HEK293T (cell line): Measurements from ENCODE around the gene PKN3.
A peak's percentile ranks its signal among the peaks of the same experiment; 100 is the strongest.
"Not testable (repeated sequence)": the region's sequence is repeated elsewhere in the genome, so short reads cannot be mapped to it uniquely, and the experiment has no call there.

Experiments
- CTCF ChIA-PET: fragments of 350-600 bp; formaldehyde crosslinking; extraction: SDS; loops from one replicate; lab custom pipeline; 2021; ENCODE audit warnings: antibody characterized with exemption, inconsistent platforms; lab: Yijun Ruan, JAX
- POLR2A ChIA-PET: fragments of 350-600 bp; formaldehyde crosslinking; extraction: SDS; loops from one replicate; lab custom pipeline; 2020; ENCODE audit warnings: antibody characterized with exemption, inconsistent platforms; lab: Yijun Ruan, JAX
- DNase-seq: peaks from one replicate; pipeline ENCODE4 v3.0.0; 2012; ENCODE audit warnings: mixed read lengths; ENCODE audit errors: extremely low spot score
- ARNT ChIP-seq: fragments of 450-650 bp; IDR thresholded peaks from 2 replicates; pipeline ENCODE4 v1.6.1; 2017; ENCODE audit warnings: mild to moderate bottlenecking
- BHLHE40 ChIP-seq: fragments of 450-650 bp; IDR thresholded peaks from 2 replicates; pipeline ENCODE4 v1.6.1; 2016; ENCODE audit warnings: mild to moderate bottlenecking, moderate library complexity, borderline replicate concordance
- CTBP1 ChIP-seq: fragments of 450-650 bp; IDR thresholded peaks from 2 replicates; pipeline ENCODE4 v1.6.1; 2016; ENCODE audit warnings: borderline replicate concordance
- ELF4 ChIP-seq: fragments of 450-650 bp; IDR thresholded peaks from 2 replicates; pipeline ENCODE4 v1.6.1; 2017; ENCODE audit warnings: antibody characterized with exemption
- FOXA1 ChIP-seq: fragments of 450-650 bp; IDR thresholded peaks from 2 replicates; pipeline ENCODE4 v1.6.1; 2016; ENCODE audit warnings: mild to moderate bottlenecking
- FOXK2 ChIP-seq: fragments of 450-650 bp; IDR thresholded peaks from 2 replicates; pipeline ENCODE4 v1.6.1; 2016; ENCODE audit warnings: mild to moderate bottlenecking
- FOXM1 ChIP-seq: fragments of 450-650 bp; IDR thresholded peaks from 2 replicates; pipeline ENCODE4 v1.6.1; 2017; ENCODE audit warnings: mild to moderate bottlenecking, borderline replicate concordance
- HDGF ChIP-seq: fragments of 450-650 bp; IDR thresholded peaks from 2 replicates; pipeline ENCODE4 v1.6.1; 2017; ENCODE audit warnings: antibody characterized with exemption, borderline replicate concordance
- L3MBTL2 ChIP-seq: fragments of 450-650 bp; conservative IDR thresholded peaks from 2 replicates; pipeline ENCODE4 v1.6.1; 2016; ENCODE audit warnings: mild to moderate bottlenecking
- LEF1 ChIP-seq: fragments of 450-650 bp; IDR thresholded peaks from 2 replicates; pipeline ENCODE4 v1.6.1; 2017; ENCODE audit warnings: mild to moderate bottlenecking, borderline replicate concordance
- NFRKB ChIP-seq: fragments of 450-650 bp; IDR thresholded peaks from 2 replicates; pipeline ENCODE4 v1.6.1; 2016; ENCODE audit warnings: mild to moderate bottlenecking, moderate library complexity
- PKNOX1 ChIP-seq: fragments of 450-650 bp; IDR thresholded peaks from 2 replicates; pipeline ENCODE4 v1.6.1; 2016
- SP1 ChIP-seq: fragments of 450-650 bp; IDR thresholded peaks from 2 replicates; pipeline ENCODE4 v1.6.1; 2017
- SUZ12 ChIP-seq: fragments of 450-650 bp; IDR thresholded peaks from 2 replicates; pipeline ENCODE4 v1.6.1; 2016; ENCODE audit warnings: mild to moderate bottlenecking
- TARDBP ChIP-seq: fragments of 450-650 bp; IDR thresholded peaks from 2 replicates; pipeline ENCODE4 v1.6.1; 2016
- ZNF384 ChIP-seq: fragments of 450-650 bp; IDR thresholded peaks from 2 replicates; pipeline ENCODE4 v1.6.1; 2016

PKN3 gene

DNA sequence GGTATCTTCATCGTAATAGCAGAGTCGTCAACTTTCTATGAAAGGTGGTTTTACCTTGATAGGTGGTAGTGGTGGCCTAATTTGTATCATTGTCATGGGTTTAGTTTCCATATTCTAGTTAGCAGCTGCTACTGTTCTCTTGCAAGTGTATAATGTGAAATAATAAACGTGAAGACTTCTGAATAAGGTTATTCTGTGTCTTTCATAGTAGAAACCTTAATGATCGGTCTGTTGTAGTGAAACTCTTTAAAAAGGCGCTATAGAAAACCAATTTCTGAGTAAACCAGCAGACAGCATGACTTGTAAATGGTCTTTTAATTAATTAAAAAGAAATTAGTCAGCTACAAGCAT lies 11.6 kb upstream of the PKN3 start:
- TF ChIP-seq TARDBP (no peak), SP1 (no peak), FOXK2 (no peak), HDGF (no peak), ARNT (no peak), BHLHE40 (no peak)
- DNase-seq, result no peak
- CTCF ChIA-PET, result no interaction called here
- POLR2A ChIA-PET, result no interaction called here

- DNase-seq, result not testable (repeated sequence)
- ChIA-PET CTCF (interaction anchor here (1.4 kb wide), 1 partner anchor 8 kb away, joined by 5 read pairs; the partner anchor contains the start of gene PKN3), POLR2A (interaction anchor here (1.9 kb wide), 1 partner anchor 9 kb away, joined by 9 read pairs; no protein-coding TSS in a partner anchor)
Measured at GRCh38 chr9:128693738-128694137, 8.6 kb upstream of the PKN3 start.

DNA sequence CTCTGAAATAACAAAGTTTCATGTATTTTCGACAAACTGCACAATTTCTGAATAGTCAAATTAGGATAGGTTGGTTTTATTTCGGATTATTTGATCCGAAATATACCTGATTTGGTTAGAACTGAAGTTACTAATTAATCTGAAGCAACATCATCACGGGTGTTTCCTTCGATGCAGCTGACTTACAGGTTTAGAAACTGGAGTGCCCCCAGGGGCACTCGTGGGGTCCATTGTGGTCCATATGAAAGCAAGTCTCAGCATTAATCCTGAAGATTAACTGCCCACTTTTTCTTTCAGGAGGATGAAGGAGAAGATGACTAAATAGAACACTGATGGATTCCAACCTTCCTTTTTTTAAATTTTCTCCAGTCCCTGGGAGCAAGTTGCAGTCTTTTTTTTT lies 8.0 kb upstream of the PKN3 start:
- ChIA-PET CTCF (no interaction called here), POLR2A (no interaction called here)
- DNase-seq, result no peak
- TF ChIP-seq ZNF384 (no peak), HDGF (no peak), FOXA1 (no peak), TARDBP (no peak), ELF4 (no peak), SUZ12 (no peak), NFRKB (no peak), PKNOX1 (no peak), FOXK2 (no peak), FOXM1 (no peak), LEF1 (no peak), SP1 (no peak), BHLHE40 (no peak), CTBP1 (no peak), L3MBTL2 (no peak)

GRCh38 chr9:128696923-128697707 lies 5.2 kb upstream of the PKN3 start:
- TF ChIP-seq NFRKB, result no peak
- no peak for TF ChIP-seq FOXM1
- no peak for TF ChIP-seq BHLHE40
- TF ChIP-seq ARNT, result no peak
- TF ChIP-seq ELF4, result no peak
- no peak for TF ChIP-seq FOXK2
- no peak for TF ChIP-seq ZNF384
- DNase-seq, result no peak
- ChIA-PET POLR2A (interaction anchor here (0.8 to 1.2 kb wide), 3 partner anchors 8 to 339 kb away, joined by 3 to 5 read pairs (median 5); partner anchors contain the start of genes MIGA2 and SET), CTCF (interaction anchor here (1.7 kb wide), 1 partner anchor 12 kb away, joined by 4 read pairs; no protein-coding TSS in a partner anchor)

- ChIA-PET POLR2A (interaction anchor here (1.5 kb wide), 1 partner anchor 15 kb away, joined by 9 read pairs; no protein-coding TSS in a partner anchor), CTCF (interaction anchor here (1.0 kb wide), 1 partner anchor 72 kb away, joined by 3 read pairs; the partner anchor contains the start of gene ZER1)
- not testable (repeated sequence) for DNase-seq
Measured at GRCh38 chr9:128699096-128699795, 3.1 kb upstream of the PKN3 start.

- DNase-seq, result no peak
- CTCF ChIA-PET, result interaction anchor here (0.9 kb wide), 1 partner anchor 16 kb away, joined by 3 read pairs; no protein-coding TSS in a partner anchor
- POLR2A ChIA-PET, result no interaction called here
- TF ChIP-seq CTBP1, result no peak
- TF ChIP-seq LEF1, result no peak
- TF ChIP-seq HDGF, result no peak
- TF ChIP-seq ARNT, result no peak
- TF ChIP-seq PKNOX1, result no peak
- TF ChIP-seq SP1, result no peak
- TF ChIP-seq FOXM1, result no peak
- no peak for TF ChIP-seq ELF4
Measured at GRCh38 chr9:128701227-128701854, 962 bp upstream of the PKN3 start.

DNA sequence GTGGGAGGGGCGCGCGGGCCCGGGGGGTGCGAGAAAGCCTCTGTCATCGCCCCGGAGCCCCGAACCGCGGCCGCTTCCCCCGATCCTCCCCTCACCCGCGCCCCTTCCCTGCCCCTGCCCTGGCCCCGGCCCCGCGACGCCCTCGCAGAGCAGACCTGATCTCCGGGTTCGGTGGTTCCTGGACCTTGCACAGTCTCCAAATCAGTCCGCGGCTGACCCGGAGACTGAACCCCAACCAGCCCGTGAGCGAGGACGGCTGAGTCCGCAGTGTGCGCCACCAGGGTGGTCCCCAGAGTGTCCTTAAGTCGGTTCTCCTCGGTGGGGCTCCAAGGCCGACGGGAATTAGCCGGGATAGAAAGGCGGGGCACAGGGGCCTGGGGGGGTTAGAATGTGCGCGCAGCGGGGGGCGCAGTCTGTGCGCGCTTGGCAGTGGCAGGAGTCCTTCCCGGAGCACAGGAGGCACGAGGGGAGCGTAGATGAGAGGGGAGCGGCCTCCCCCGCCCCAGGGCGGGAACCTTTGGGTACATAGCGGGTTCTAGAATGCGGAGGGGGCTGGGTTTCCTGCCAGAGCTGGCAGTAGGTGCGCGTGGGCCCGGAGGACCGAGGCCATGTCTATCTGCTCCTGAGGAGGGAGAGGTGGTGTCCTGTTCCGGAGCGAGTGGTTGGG lies 779 bp downstream of the PKN3 start:
- TF ChIP-seq FOXA1 (no peak), L3MBTL2 (peak; percentile 68)

More for the DNA sequence above, 779 bp downstream of the PKN3 start:
- ChIA-PET POLR2A (interaction anchor here (1.1 to 1.5 kb wide), 3 partner anchors 14 to 21 kb away, joined by 3 to 5 read pairs (median 3); partner anchors contain the start of genes SET and ZDHHC12), CTCF (interaction anchor here (0.6 to 1.5 kb wide), 2 partner anchors 14 to 21 kb away, joined by 3 to 4 read pairs; partner anchors contain the start of gene ZDHHC12)
- DNase-seq, result peak; percentile 58
